ENCODE measurements around the gene TMEM63C. TPM values are rescaled to one million over a fixed set of nuclear protein-coding genes. Genes with fewer than 3 reads are reported as not detected.

TMEM63C gene
- total and polyA plus RNA-seq, 2 donors from 2014 or later = 0.84 to 1.9 TPM

DNA sequence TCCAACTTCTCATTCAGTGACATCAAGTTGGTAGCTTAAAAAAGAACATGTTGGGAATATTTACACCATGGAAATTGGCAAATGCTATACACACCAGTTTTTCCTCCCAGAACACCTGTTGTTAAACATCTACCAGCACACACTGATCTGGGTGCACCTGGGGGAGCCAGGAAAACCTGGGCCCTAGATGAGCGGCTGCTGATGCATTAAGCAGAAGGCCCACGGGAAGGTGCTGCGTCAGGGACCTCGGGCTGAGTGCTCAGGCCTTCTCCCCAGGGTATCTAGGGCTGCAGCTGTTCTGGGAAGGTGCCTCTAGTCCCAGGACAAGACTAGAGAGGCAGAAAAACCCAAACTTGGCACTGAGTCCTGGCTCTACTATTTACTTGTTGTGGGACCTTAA, 92.2 kb downstream of the TMEM63C start:
- H3K9ac ChIP-seq (ENCODE audit: low read length in 3 of 3) = no peak overlapping the region
- H3K27ac ChIP-seq (ENCODE audit: low read depth in 2 of 2, low read length in 2 of 2) = no peak overlapping the region
- H3K27me3 ChIP-seq (ENCODE audit: control insufficient read depth, insufficient read depth, low read length) = peaks cover 4% of the 10 kb centered on the region
- no peak for DNase-seq
- H3K9me3 ChIP-seq (ENCODE audit: control insufficient read depth in 2 of 3, insufficient read depth in 1 of 3, low read length in 3 of 3) = peaks cover 0 to 10% (median 0%) of the 10 kb centered on the region in 3 donors
- no peaks in the 10 kb centered on the region for H3K4me1 ChIP-seq (ENCODE audit: control insufficient read depth in 2 of 3, insufficient read depth in 2 of 3, low read depth in 1 of 3, low read length in 3 of 3)
- intact Hi-C loops (cut with DNase I) = no loop called here
- TF ChIP-seq, protein P1, sequence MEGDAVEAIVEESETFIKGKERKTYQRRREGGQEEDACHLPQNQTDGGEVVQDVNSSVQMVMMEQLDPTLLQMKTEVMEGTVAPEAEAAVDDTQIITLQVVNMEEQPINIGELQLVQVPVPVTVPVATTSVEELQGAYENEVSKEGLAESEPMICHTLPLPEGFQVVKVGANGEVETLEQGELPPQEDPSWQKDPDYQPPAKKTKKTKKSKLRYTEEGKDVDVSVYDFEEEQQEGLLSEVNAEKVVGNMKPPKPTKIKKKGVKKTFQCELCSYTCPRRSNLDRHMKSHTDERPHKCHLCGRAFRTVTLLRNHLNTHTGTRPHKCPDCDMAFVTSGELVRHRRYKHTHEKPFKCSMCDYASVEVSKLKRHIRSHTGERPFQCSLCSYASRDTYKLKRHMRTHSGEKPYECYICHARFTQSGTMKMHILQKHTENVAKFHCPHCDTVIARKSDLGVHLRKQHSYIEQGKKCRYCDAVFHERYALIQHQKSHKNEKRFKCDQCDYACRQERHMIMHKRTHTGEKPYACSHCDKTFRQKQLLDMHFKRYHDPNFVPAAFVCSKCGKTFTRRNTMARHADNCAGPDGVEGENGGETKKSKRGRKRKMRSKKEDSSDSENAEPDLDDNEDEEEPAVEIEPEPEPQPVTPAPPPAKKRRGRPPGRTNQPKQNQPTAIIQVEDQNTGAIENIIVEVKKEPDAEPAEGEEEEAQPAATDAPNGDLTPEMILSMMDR (IDR thresholded peaks at IDR 0.05; ENCODE audit: borderline replicate concordance, extremely low read depth, insufficient read depth) = no peak
- no peak for FAIRE-seq
- H3K36me3 ChIP-seq (ENCODE audit: control insufficient read depth in 2 of 3, insufficient read depth in 3 of 3, low read length in 3 of 3) = peaks cover 0 to 8% (median 4%) of the 10 kb centered on the region in 3 donors
- no peak overlapping the region for H3K4me3 ChIP-seq (ENCODE audit: low read length in 3 of 3)

DNA sequence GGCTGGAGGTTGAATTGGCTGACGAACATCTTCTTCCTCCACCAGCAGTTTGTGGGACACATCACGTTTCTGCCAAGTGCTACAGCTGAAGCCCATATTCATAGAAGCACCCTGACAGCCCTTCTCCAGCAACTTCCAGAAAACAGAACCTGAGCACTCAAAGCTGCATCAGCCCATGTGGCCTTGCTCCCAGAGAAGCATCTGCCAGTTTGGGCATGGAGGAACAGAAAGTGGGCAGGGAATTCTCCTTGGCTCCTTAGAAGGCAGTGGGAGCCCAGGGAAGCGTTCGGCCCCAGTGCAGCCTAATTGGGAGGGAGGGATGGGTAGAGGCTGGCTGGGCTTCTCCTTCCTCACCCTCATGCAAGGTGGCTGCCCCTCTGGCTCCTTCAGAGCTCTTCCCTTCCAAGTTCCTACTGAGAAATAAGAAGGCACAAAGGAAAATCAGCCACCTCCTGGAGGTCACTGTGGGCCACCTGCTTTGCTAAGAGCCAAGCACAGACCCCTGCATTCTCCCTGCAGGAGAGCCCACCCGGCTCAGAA, 93.5 kb downstream of the TMEM63C start:
- Histone ChIP-seq H3K27me3 (ENCODE audit: control insufficient read depth, insufficient read depth, low read length) (peaks cover 3% of the 10 kb centered on the region), H3K4me3 (ENCODE audit: low read length in 3 of 3) (no peak overlapping the region), H3K9me3 (ENCODE audit: control insufficient read depth in 2 of 3, insufficient read depth in 1 of 3, low read length in 3 of 3) (peaks cover 0 to 10% (median 0%) of the 10 kb centered on the region in 3 donors), H3K9ac (ENCODE audit: low read length in 3 of 3) (no peak overlapping the region), H3K36me3 (ENCODE audit: control insufficient read depth in 2 of 3, insufficient read depth in 3 of 3, low read length in 3 of 3) (peaks cover 0 to 18% (median 4%) of the 10 kb centered on the region in 3 donors), H3K27ac (ENCODE audit: low read depth in 2 of 2, low read length in 2 of 2) (no peak overlapping the region), H3K4me1 (ENCODE audit: control insufficient read depth in 2 of 3, insufficient read depth in 2 of 3, low read depth in 1 of 3, low read length in 3 of 3) (no peaks in the 10 kb centered on the region)
- TF ChIP-seq, protein P1 (IDR thresholded peaks at IDR 0.05; ENCODE audit: borderline replicate concordance, extremely low read depth, insufficient read depth) = no peak
- DNase-seq (no peak), FAIRE-seq (no peak)
- intact Hi-C loops (cut with DNase I) = no loop called here

DNA sequence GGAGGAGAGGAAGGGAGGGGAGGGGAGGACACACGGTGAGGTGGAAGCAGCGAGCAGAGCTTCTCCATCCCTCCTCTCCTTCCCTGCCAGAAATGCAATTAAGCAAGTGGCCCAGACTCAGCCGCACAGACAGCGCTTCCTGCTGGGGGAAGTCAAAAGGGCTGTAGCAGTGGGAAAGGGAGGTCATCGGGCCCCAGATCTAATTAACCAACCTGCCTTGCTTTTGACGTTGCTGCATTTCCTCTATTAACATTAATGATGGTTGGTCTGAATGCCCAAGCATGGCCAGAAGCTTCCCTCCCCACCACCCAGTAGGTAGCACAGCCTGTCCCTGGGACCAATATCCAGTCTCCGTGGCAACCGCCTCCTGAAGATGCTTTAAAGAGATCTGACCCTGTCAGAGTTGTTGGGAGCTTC, 94.0 kb downstream of the TMEM63C start:
- H3K9me3 ChIP-seq (ENCODE audit: control insufficient read depth in 2 of 3, insufficient read depth in 1 of 3, low read length in 3 of 3) = peaks cover 0 to 10% (median 0%) of the 10 kb centered on the region in 3 donors
- TF ChIP-seq, protein P1 (IDR thresholded peaks at IDR 0.05; ENCODE audit: borderline replicate concordance, extremely low read depth, insufficient read depth) = no peak
- H3K27me3 ChIP-seq (ENCODE audit: control insufficient read depth, insufficient read depth, low read length) = peaks cover 3% of the 10 kb centered on the region
- H3K9ac ChIP-seq (ENCODE audit: low read length in 3 of 3) = no peak overlapping the region
- DNase-seq (no peak), FAIRE-seq (no peak)
- no peaks in the 10 kb centered on the region for H3K4me1 ChIP-seq (ENCODE audit: control insufficient read depth in 2 of 3, insufficient read depth in 2 of 3, low read depth in 1 of 3, low read length in 3 of 3)
- no peak overlapping the region for H3K4me3 ChIP-seq (ENCODE audit: low read length in 3 of 3)
- H3K36me3 ChIP-seq (ENCODE audit: control insufficient read depth in 2 of 3, insufficient read depth in 3 of 3, low read length in 3 of 3) = peaks cover 0 to 18% (median 4%) of the 10 kb centered on the region in 3 donors
- no peak overlapping the region for H3K27ac ChIP-seq (ENCODE audit: low read depth in 2 of 2, low read length in 2 of 2)
- intact Hi-C loops (cut with DNase I) = no loop called here

Measured in kidney (tissue), 14 donors.